HG03196 (cell line): Measurements from ENCODE around the gene PCLO.
"Not testable (repeated sequence)": the region's sequence is repeated elsewhere in the genome, so short reads cannot be mapped to it uniquely, and the experiment has no call there.

Experiments
- ATAC-seq: cut with Tn5 transposase; IDR thresholded peaks from one replicate; pipeline ENCODE4 v1.9.1; 2021; ENCODE audit not compliant: unreplicated experiment

The PCLO gene

DNA sequence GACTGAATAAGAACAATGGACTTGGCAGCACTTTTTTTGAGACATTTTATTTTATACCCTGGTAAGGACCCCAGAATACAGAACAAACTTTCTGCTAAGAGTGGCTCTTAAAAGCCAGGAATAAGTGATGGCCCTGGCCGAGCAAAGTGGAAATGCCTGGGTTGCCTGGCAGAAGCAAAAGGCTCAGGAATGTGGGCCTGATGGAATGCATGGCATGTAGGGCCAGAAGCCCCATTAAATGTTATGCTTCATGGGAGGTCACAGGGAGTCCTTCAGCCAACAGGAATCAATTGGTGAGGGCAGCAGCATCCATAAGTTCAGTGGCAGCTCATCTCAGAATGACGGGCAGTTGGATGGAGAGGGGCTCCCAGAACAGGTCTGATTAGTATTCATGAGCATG lies 417.6 kb downstream of the PCLO start:
- no peak for ATAC-seq

- ATAC-seq, result no peak
Measured at GRCh38 chr7:82742163-82742562, 420.5 kb downstream of the PCLO start.

DNA sequence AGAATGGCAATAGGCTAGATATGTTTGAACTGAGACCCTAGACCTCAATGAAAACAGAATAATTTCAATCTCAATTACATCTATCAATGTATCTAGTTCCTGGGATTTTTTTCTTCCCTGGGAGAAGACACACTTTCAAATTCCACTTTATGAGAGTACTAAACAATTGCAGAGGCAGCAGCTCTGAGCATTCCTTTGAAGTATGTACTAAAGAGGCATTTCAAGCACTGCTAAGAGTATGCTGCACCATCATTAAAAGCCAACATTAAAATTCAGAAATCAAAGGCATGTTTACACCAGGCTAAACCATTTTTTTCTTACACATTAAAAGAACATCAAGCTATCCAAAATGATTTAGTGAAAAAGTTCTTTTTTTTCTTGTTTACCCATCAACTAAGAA lies 421.2 kb downstream of the PCLO start:
- ATAC-seq, result no peak

GRCh38 chr7:82740246-82740848 lies 422.3 kb downstream of the PCLO start:
- no peak for ATAC-seq

GRCh38 chr7:82736633-82737032 lies 426.1 kb downstream of the PCLO start:
- ATAC-seq, result no peak

DNA sequence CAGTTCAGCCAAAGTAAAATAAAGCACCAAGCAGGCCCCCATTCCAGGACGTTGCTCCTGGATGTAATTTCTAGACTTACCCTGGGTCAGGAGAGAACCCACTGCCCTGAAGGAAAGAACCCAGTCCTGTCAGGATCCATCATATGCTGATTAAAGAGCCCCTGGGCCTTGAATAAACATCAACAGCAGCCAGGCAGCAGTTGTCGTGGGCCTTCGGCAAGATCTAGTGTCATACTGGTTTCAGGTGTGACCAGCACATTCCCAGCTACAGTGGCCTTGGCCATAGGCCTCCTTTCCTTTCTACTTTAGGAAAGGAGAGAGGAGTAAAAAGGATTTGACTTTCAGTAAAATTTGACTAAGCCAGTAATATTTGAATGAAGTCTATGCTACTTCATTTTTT lies 430.0 kb downstream of the PCLO start:
- no peak for ATAC-seq

DNA sequence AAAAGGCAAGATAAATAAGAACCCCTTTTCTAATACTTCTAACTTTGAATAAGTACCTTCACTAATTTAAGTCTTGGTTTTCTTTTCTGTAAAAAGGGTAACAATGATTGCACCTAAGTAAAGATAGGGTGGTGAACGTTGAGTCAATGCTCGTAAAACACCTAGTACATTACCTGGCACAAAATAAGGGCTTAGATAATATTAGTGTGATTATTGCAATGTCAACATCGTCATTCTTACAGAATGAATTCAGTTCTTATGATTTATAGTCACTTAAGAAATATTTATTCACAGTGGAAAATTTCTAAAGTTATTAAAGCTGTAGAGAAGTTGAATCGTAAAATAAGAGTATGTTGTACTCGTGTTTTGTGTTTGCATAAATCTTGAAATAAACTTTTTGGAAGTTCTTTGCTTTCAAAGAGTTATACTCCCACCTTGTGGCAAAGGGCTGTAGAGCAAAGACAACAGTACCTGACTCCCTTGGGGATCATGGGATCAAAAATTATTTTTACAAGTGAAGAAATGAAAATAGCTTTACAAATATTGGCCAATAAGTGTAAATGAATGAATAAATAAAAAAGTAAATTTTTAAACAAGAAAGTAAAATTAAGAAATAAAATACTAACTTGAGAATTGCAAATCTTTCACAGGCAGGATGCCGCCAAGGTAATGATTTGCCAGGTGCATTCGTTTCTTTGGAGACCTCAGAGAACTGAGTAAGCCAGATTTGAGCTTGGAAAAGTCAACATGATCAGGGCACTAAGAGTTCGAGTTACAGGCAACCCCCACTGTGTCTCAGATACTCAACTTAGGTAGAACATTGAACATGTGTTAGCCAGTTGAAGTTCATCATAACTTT lies 433.3 kb downstream of the PCLO start:
- no peak for ATAC-seq

DNA sequence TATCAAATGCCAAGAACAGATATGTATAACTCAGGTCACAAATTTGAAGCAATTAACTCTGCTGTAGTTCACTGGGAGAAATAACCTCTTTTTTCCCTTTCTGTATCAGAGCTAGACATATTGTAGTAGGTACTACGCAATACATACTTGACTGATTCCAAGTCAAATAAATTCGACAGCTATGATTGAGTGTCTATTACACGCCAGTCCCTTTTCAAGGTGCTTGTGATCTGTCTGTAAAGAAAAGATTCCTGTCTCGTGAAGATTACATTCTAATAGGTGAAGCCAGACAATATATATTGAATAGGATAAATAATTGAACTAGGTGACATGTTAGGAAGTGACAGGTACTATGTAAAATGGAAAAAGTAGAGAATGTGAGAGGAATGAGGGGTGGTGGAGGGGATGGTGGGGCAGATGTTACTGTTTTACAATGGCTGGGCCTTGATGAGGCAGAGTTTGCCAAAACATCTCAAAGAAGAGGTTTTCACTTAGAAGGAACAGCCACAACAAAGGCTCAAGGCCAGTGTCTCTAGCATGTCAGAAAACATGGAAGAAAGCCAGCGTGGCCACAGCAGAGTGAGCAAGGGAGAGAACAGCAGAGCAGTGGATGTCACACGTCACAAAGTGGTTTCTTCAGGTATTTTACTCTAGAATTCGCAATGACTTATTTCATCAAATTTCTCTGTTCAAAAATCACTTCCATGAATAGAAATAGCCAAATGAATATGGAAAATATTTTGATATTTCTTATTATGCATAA lies 436.5 kb downstream of the PCLO start:
- ATAC-seq, result no peak

GRCh38 chr7:82723411-82723810 lies 439.3 kb downstream of the PCLO start:
- no peak for ATAC-seq

DNA sequence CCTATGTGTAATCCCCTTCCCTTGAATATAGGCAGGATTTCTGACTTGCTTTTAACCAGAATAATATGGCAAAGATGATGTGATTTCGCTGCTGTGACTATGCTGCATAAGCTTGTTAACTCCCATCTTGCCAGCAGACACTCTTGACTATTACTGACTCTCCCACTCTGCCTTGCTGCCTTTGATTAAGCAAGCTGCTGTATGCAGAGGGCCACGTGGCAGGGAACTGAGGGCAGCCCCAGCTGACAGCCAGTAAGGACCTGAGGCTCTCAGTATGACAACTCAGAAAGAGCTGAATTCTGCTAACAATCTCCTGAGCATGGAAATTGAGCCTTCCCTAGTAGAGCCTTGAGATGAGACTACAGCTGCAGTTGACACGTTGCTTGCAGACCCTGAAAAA lies 439.7 kb downstream of the PCLO start:
- no peak for ATAC-seq

- no peak for ATAC-seq
Measured at GRCh38 chr7:82715344-82715743, 447.3 kb downstream of the PCLO start.

- no peak for ATAC-seq
Measured at GRCh38 chr7:82714883-82715282, 447.8 kb downstream of the PCLO start.

DNA sequence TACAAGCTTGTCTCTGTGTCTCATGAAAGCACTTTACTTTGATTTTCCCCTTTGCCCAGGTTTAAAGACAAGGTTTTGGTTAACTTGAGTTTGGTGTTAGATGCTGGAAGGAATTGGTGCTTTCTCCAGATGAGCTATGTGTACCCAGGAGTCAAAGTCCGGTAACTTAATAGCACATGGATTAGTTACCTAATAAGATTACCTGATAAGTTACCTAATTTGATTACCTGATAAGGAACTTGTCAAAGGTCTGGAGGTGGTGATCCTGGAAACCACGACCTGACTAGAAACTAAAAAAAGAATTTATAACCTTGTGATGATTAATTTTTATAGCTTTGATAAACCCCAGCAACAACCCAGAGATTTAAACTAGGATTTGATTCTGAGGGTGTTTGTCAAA lies 449.2 kb downstream of the PCLO start:
- ATAC-seq, result no peak

GRCh38 chr7:82706344-82706743 lies 456.3 kb downstream of the PCLO start:
- not testable (repeated sequence) for ATAC-seq

DNA sequence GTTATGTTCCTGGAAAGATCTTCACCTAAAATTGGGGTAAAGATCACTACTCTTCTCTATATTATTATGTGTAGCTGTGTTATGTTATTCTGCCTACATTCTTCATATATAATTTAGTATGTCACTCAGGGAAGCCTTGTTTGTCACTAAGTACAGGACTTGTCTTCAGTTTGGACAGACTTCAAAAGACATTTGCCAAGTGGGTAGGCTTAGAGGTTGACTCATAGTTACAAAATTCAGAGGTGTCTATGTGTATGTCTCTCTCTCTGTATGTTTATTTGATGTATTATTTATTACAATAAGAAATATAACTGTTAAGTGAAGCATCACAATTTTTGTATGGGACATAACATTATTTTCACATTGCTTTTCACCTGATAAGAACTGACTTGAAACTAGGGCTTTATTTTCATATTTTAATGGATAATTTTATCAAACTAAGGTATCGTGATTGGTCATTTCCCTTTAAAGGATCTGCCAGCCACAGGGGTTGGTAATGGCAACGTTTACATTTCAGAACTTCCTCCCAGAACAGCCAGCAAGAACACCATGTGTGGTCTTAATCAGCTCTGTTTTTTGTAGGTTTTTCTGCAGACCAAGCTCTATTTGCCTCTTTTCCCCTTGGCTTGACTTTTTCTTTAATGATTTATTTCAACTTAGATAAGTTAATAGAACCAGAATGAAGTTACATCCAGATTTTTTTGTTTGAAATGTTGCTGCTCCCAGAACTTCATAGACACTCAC lies 457.0 kb downstream of the PCLO start:
- ATAC-seq, result no peak

GRCh38 chr7:82704121-82704520 lies 458.6 kb downstream of the PCLO start:
- no peak for ATAC-seq
